Aorta (tissue), 5 donors: ENCODE results near the gene TAF8. TPM values are rescaled to one million over a fixed set of nuclear protein-coding genes. Genes with fewer than 3 reads are reported as not detected.

Experiments used
- ATAC-seq: fragments of 200-7000 bp; cut with Tn5 transposase; one replicate; pipeline ENCODE4 v1.9.1; 2022; ENCODE audit warnings: moderate library complexity; ENCODE audit not compliant: low FRiP score
- DNase-seq, 2 donors: peaks; one replicate each; pipeline ENCODE4 v3.0.0-alpha.2; 2020
- H3K27ac ChIP-seq, 2 donors: one replicate each; pipeline ENCODE4 v1.5.1; 2013; ENCODE audit warnings: low read length in 2 of 2, mild to moderate bottlenecking in 2 of 2, moderate library complexity in 2 of 2, control low read depth in 1 of 2, inconsistent platforms in 1 of 2, low read depth in 1 of 2
- H3K27me3 ChIP-seq, 2 donors: one replicate each; pipeline ENCODE4 v1.6.1; 2013; ENCODE audit warnings: control low read depth in 1 of 2, low read length in 1 of 2, mild to moderate bottlenecking in 1 of 2, moderate library complexity in 1 of 2; ENCODE audit not compliant: insufficient read depth in 2 of 2, control insufficient read depth in 1 of 2
- H3K36me3 ChIP-seq, 2 donors: one replicate each; pipeline ENCODE4 v1.6.1; 2013; ENCODE audit warnings: control low read depth in 1 of 2, low read length in 1 of 2, mild to moderate bottlenecking in 1 of 2; ENCODE audit not compliant: insufficient read depth in 2 of 2, control insufficient read depth in 1 of 2
- H3K4me1 ChIP-seq, 2 donors: one replicate each; pipeline ENCODE4 v1.6.1; 2013; ENCODE audit warnings: low read length in 2 of 2, control low read depth in 1 of 2, mild to moderate bottlenecking in 1 of 2, moderate library complexity in 1 of 2; ENCODE audit not compliant: insufficient read depth in 2 of 2, control insufficient read depth in 1 of 2
- H3K4me3 ChIP-seq, 2 donors: one replicate each; pipeline ENCODE4 v1.5.1; 2013; ENCODE audit warnings: low read length in 2 of 2, control low read depth in 1 of 2, mild to moderate bottlenecking in 1 of 2
- H3K9me3 ChIP-seq: one replicate; pipeline ENCODE4 v1.6.1; 2013; ENCODE audit warnings: mild to moderate bottlenecking, low read length; ENCODE audit not compliant: control insufficient read depth
- WGBS, 2 donors: extraction: QIAGEN DNeasy Blood & Tissue Kit; methylation state at CpG; one replicate each; pipeline ENCODE4 v1.1.7; 2013; 5-methylcytosine and 5-hydroxymethylcytosine counted together
- intact Hi-C, 2 donors: fragments of 100-400 bp; cut with DNase I; formaldehyde crosslinking; loops; one replicate each; pipeline versions ENCODE4 v1.14.2 to v1.15.0; 2022
- polyA plus RNA-seq, 2 donors: library from polyadenylated mRNA; stranded (reverse); fragments of 200-250 nt; gene quantifications; one replicate each; pipeline ENCODE4 v1.2.3, GENCODE V29; 2013
- total RNA-seq, 2 donors: library from RNA; stranded (reverse); fragmentation: NEBNext Ultra II Directional; extraction: Animal tissue kit (Norgen Biotek cat#: 25700); gene quantifications; one replicate each; pipeline ENCODE4 v1.2.1, GENCODE V29; 2021
- donor health status: healthy with polysubstance abuse.
- donor health status: Bipolar disorder and iron deficiency.
- donor health status: DM: no; HTN: no; CAD: no.
- donor health status: DM: no; HTN: no; CAD: no.
- donor health status: DM: yes; HTN: yes; CAD: no.

The TAF8 gene
- total and polyA plus RNA-seq, 4 donors = 14.7 to 28.6 (median 19.6) TPM

- 18 to 22% methylated on average over 10 of the region's 10 CpGs for WGBS, 2 donors
- Histone ChIP-seq H3K27me3 (no peaks in the 10 kb centered on the region), H3K4me1 (no peaks in the 10 kb centered on the region), H3K27ac (no peak overlapping the region), H3K36me3 (no peaks in the 10 kb centered on the region), H3K4me3 (no peak overlapping the region), H3K9me3 (no peaks in the 10 kb centered on the region)
- intact Hi-C loops = no loop called here
- ATAC-seq = peak; percentile 77
- peak; percentile 70 to 83 for DNase-seq
Observed at GRCh38 chr6:42118162-42119001, 68.1 kb downstream of the TAF8 start.

- H3K27ac ChIP-seq = no peak overlapping the region
- DNase-seq (no peak), ATAC-seq (no peak)
- no peaks in the 10 kb centered on the region for H3K36me3 ChIP-seq
- no peak overlapping the region for H3K4me3 ChIP-seq
- H3K27me3 ChIP-seq = no peaks in the 10 kb centered on the region
- no peaks in the 10 kb centered on the region for H3K4me1 ChIP-seq
- intact Hi-C loops = no loop called here
- 76 to 77% methylated on average over 8 of the region's 8 CpGs for WGBS, 2 donors
- no peaks in the 10 kb centered on the region for H3K9me3 ChIP-seq
Observed at GRCh38 chr6:42120895-42121865, 70.9 kb downstream of the TAF8 start.

GRCh38 chr6:42123379-42124103 lies 73.2 kb downstream of the TAF8 start:
- H3K27me3 ChIP-seq = no peaks in the 10 kb centered on the region
- DNase-seq (no peak), ATAC-seq (no peak)
- no peak overlapping the region for H3K27ac ChIP-seq
- no peak overlapping the region for H3K4me3 ChIP-seq
- 90 to 94% methylated on average over 11 of the region's 11 CpGs for WGBS, 2 donors
- no peaks in the 10 kb centered on the region for H3K9me3 ChIP-seq
- intact Hi-C loops = no loop called here
- H3K36me3 ChIP-seq = no peaks in the 10 kb centered on the region
- no peaks in the 10 kb centered on the region for H3K4me1 ChIP-seq

GRCh38 chr6:42124223-42124836 lies 74.0 kb downstream of the TAF8 start:
- intact Hi-C loops = no loop called here
- H3K9me3 ChIP-seq = no peaks in the 10 kb centered on the region
- WGBS, 2 donors = 85 to 90% methylated on average over 9 of the region's 9 CpGs
- H3K4me3 ChIP-seq = no peak overlapping the region
- no peaks in the 10 kb centered on the region for H3K4me1 ChIP-seq
- no peaks in the 10 kb centered on the region for H3K36me3 ChIP-seq
- DNase-seq (no peak), ATAC-seq (peak; percentile 44)
- H3K27me3 ChIP-seq = no peaks in the 10 kb centered on the region
- H3K27ac ChIP-seq = no peak overlapping the region

GRCh38 chr6:42125231-42125630 lies 74.9 kb downstream of the TAF8 start:
- Histone ChIP-seq H3K27ac (no peak overlapping the region), H3K9me3 (no peaks in the 10 kb centered on the region), H3K27me3 (no peaks in the 10 kb centered on the region), H3K4me3 (no peak overlapping the region), H3K36me3 (no peaks in the 10 kb centered on the region), H3K4me1 (no peaks in the 10 kb centered on the region)
- ATAC-seq (no peak), DNase-seq (no peak)
- intact Hi-C loops = no loop called here
- WGBS, 2 donors = 84 to 90% methylated on average over 14 of the region's 14 CpGs

GRCh38 chr6:42125663-42126062 lies 75.3 kb downstream of the TAF8 start:
- WGBS, 2 donors = 68 to 69% methylated on average over 3 of the region's 3 CpGs
- no peaks in the 10 kb centered on the region for H3K36me3 ChIP-seq
- H3K27ac ChIP-seq = no peak overlapping the region
- ATAC-seq (no peak), DNase-seq (no peak)
- intact Hi-C loops = no loop called here
- no peaks in the 10 kb centered on the region for H3K27me3 ChIP-seq
- no peak overlapping the region for H3K4me3 ChIP-seq
- H3K4me1 ChIP-seq = no peaks in the 10 kb centered on the region
- H3K9me3 ChIP-seq = no peaks in the 10 kb centered on the region

GRCh38 chr6:42128460-42129359 lies 78.4 kb downstream of the TAF8 start:
- ATAC-seq (peak; percentile 12), DNase-seq (no peak)
- H3K36me3 ChIP-seq = no peaks in the 10 kb centered on the region
- H3K27ac ChIP-seq = no peak overlapping the region
- H3K4me3 ChIP-seq = no peak overlapping the region
- no peaks in the 10 kb centered on the region for H3K9me3 ChIP-seq
- 83% methylated on average over 25 of the region's 25 CpGs for WGBS, 2 donors
- intact Hi-C loops = no loop called here
- no peaks in the 10 kb centered on the region for H3K4me1 ChIP-seq
- no peaks in the 10 kb centered on the region for H3K27me3 ChIP-seq
